SU-DHL-6 (cell line): ENCODE data around the gene CPA5.

Experiments used
- H2AFZ ChIP-seq: fragments of 200-600 bp; sonication (generic); 2 replicates; pipeline ENCODE4 v1.6.1; 2014; ENCODE audit warnings: low read depth, mild to moderate bottlenecking, moderate library complexity, mixed read lengths, antibody characterized with exemption, low read length; ENCODE audit not compliant: severe bottlenecking
- H3F3A ChIP-seq: fragments of 200-600 bp; shearing (Covaris generic); 2 replicates; pipeline ENCODE4 v1.6.0; 2016; ENCODE audit warnings: antibody characterized with exemption, mild to moderate bottlenecking; ENCODE audit not compliant: insufficient read depth
- H3K27ac ChIP-seq: fragments of 200-600 bp; sonication (generic); 2 replicates; pipeline ENCODE4 v1.5.1; 2016; ENCODE audit warnings: low read depth, mild to moderate bottlenecking, low read length, moderate library complexity, mixed read lengths
- H3K27me3 ChIP-seq: fragments of 200-600 bp; sonication (generic), shearing (Covaris generic); 2 replicates; pipeline ENCODE4 v1.6.0; 2014; ENCODE audit warnings: mild to moderate bottlenecking, low read length
- H3K36me3 ChIP-seq: fragments of 200-600 bp; sonication (generic); 2 replicates; pipeline ENCODE4 v1.6.1; 2014; ENCODE audit warnings: mild to moderate bottlenecking, low read length, mixed read lengths
- H3K4me2 ChIP-seq: fragments of 300-600, 200-600 bp; shearing (Covaris generic), sonication (generic); 2 replicates; pipeline ENCODE4 v1.6.0; 2014; ENCODE audit warnings: low read length, low read depth, mild to moderate bottlenecking; ENCODE audit not compliant: poor library complexity, severe bottlenecking
- H3K4me3 ChIP-seq: fragments of 200-600 bp; sonication (generic); 2 replicates; pipeline ENCODE4 v1.5.1; 2014; ENCODE audit warnings: antibody characterized with exemption, low read length, mild to moderate bottlenecking, mixed read lengths; ENCODE audit not compliant: insufficient read depth, poor library complexity, severe bottlenecking
- H3K79me2 ChIP-seq: fragments of 200-600 bp; sonication (generic); 2 replicates; pipeline ENCODE4 v1.6.1; 2014; ENCODE audit warnings: mild to moderate bottlenecking, low read length, moderate library complexity; ENCODE audit not compliant: insufficient read depth
- H3K9ac ChIP-seq: fragments of 200-600 bp; sonication (generic); 2 replicates; pipeline ENCODE4 v1.7.0; 2014; ENCODE audit warnings: mild to moderate bottlenecking, low read length
- H3K9me2 ChIP-seq: fragments of 200-600 bp; sonication (generic); replicated peaks from 2 replicates; pipeline ENCODE4 v1.6.1; 2014; ENCODE audit warnings: low read length; ENCODE audit not compliant: insufficient read depth
- H3K9me3 ChIP-seq: fragments of 200-600 bp; sonication (generic); 2 replicates; pipeline ENCODE4 v1.6.1; 2014; ENCODE audit warnings: low read length, mixed read lengths; ENCODE audit not compliant: insufficient read depth
- H4K20me1 ChIP-seq: fragments of 200-600 bp; sonication (generic); 2 replicates; pipeline ENCODE4 v1.6.1; 2014; ENCODE audit warnings: low read depth, mild to moderate bottlenecking, antibody characterized with exemption, low read length, moderate library complexity, mixed read lengths
- EZH2phosphoT487 ChIP-seq: fragments of 200-600 bp; sonication (generic), shearing (Covaris generic); conservative IDR thresholded peaks from 2 replicates; pipeline ENCODE4 v1.6.1; 2018; ENCODE audit warnings: mild to moderate bottlenecking, antibody characterized with exemption, low read length, moderate library complexity, mixed read lengths
- TF ChIP-seq, protein P1 (sequence below): fragments of 200-600 bp; sonication (generic); IDR thresholded peaks from one replicate; pipeline ENCODE4 v1.5.1; 2017; ENCODE audit warnings: antibody characterized with exemption, mild to moderate bottlenecking, low read length, moderate library complexity; ENCODE audit not compliant: insufficient read depth, poor library complexity, severe bottlenecking

Gene CPA5

DNA sequence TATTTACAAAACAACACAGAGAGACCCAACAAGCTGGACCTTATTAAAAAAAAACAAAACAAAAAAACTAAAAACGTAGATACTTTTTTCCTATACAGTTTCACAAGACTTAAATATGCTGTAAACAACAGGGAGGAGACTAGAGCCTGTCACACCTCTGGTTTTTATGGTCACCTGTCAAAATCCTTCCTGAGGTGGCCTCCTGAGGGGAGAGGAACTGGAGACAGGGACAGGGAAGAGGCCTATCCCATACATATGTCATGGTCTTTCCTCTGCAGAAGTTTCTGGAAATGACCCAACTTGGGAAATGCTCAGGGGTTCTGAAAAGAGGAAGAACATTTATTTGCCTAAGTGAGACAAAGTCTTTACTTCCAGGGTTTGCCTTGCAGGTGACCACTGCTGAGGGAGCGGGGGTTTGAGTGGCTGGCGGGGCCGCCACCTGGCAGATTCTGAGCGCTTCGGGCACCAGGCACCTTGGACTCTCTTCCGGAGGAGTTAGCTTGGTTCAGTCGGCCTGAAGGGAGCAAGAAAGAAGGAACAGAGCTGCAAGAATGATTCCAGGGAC, 54.0 kb downstream of the CPA5 start:
- Histone ChIP-seq H3K4me2 (no peak overlapping the region), H3K36me3 (no peaks in the 10 kb centered on the region), H3K9me2 (no peaks in the 10 kb centered on the region), H3K27ac (no peak overlapping the region), H3K9me3 (no peaks in the 10 kb centered on the region), H3K27me3 (no peaks in the 10 kb centered on the region), H3K79me2 (no peaks in the 10 kb centered on the region), H4K20me1 (no peaks in the 10 kb centered on the region), H3K4me3 (no peak overlapping the region), H3K9ac (no peak overlapping the region), H2AFZ (no peak overlapping the region), H3F3A (no peaks in the 10 kb centered on the region)
- TF ChIP-seq EZH2phosphoT487 = no peak
- TF ChIP-seq, protein P1, sequence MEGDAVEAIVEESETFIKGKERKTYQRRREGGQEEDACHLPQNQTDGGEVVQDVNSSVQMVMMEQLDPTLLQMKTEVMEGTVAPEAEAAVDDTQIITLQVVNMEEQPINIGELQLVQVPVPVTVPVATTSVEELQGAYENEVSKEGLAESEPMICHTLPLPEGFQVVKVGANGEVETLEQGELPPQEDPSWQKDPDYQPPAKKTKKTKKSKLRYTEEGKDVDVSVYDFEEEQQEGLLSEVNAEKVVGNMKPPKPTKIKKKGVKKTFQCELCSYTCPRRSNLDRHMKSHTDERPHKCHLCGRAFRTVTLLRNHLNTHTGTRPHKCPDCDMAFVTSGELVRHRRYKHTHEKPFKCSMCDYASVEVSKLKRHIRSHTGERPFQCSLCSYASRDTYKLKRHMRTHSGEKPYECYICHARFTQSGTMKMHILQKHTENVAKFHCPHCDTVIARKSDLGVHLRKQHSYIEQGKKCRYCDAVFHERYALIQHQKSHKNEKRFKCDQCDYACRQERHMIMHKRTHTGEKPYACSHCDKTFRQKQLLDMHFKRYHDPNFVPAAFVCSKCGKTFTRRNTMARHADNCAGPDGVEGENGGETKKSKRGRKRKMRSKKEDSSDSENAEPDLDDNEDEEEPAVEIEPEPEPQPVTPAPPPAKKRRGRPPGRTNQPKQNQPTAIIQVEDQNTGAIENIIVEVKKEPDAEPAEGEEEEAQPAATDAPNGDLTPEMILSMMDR = no peak

DNA sequence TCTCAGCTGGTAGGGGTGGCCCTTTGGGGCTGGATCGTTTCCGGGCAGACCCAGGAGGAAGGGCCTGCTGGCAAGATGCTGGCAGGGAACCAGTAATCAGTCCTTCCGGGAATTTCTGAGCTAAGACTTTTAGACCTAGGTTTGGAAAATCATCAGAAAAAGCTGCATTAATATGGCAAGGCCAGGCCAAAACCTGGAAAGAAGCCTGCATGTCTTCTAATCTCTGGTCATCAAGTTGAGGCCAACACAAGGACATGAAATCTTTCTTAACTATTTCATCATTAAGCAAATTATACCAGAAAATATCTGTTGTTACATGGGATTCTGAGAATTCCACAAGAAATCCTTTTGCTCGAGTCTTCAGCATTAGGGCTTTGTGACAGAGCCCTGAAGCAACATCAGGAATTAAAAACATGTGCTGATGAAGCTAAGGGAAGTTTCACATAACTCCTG, 55.5 kb downstream of the CPA5 start:
- Histone ChIP-seq H3K36me3 (no peaks in the 10 kb centered on the region), H3K9me2 (no peaks in the 10 kb centered on the region), H3K9me3 (no peaks in the 10 kb centered on the region), H3K4me3 (no peak overlapping the region), H3K4me2 (no peak overlapping the region), H3K27me3 (no peaks in the 10 kb centered on the region), H2AFZ (no peak overlapping the region), H4K20me1 (no peaks in the 10 kb centered on the region), H3F3A (no peaks in the 10 kb centered on the region), H3K27ac (no peak overlapping the region), H3K9ac (no peak overlapping the region), H3K79me2 (no peaks in the 10 kb centered on the region)
- no peak for TF ChIP-seq EZH2phosphoT487
- TF ChIP-seq, protein P1 = no peak

DNA sequence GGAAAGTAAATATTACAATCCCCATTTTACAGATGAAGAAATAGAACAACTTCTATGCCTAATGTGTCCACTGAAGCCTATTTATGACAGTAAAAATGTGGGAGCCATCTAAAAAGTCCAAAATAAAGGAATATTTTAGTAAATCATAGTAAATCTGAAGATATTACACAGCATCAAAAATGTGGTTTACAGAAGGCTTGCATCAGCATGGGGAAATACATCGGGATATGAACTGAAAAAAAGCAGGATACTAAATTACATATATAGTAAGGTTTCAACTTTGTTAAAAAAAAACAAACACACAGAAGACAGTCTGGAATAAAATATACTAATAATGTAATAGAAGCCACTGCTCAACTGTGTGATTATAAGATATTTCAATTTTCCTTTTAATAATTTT, 56.5 kb downstream of the CPA5 start:
- Histone ChIP-seq H3K4me3 (no peak overlapping the region), H2AFZ (no peak overlapping the region), H3K27me3 (no peaks in the 10 kb centered on the region), H3K9ac (no peak overlapping the region), H3F3A (no peaks in the 10 kb centered on the region), H3K79me2 (no peaks in the 10 kb centered on the region), H3K36me3 (no peaks in the 10 kb centered on the region), H3K9me3 (no peaks in the 10 kb centered on the region), H3K4me2 (no peak overlapping the region), H3K9me2 (no peaks in the 10 kb centered on the region), H3K27ac (no peak overlapping the region), H4K20me1 (no peaks in the 10 kb centered on the region)
- no peak for TF ChIP-seq EZH2phosphoT487
- TF ChIP-seq, protein P1 = no peak
